H9 (cell line): ENCODE data around the gene DDX4. TPM values are rescaled to one million over a fixed set of nuclear protein-coding genes. Genes with fewer than 3 reads are reported as not detected.

ENCODE experiments used
- DNase-seq: peaks from one replicate; pipeline ENCODE4 v3.0.0-alpha.2; 2017
- H2AFZ ChIP-seq: one replicate; pipeline ENCODE4 v1.6.1; 2013; ENCODE audit warnings: mild to moderate bottlenecking, low read length, control low read depth, moderate library complexity
- H2AK5ac ChIP-seq: 2 replicates; pipeline ENCODE4 v1.6.1; 2013; ENCODE audit warnings: low read length, control low read depth, mixed read lengths; ENCODE audit not compliant: insufficient read length
- H2BK120ac ChIP-seq: one replicate; pipeline ENCODE4 v1.6.1; 2013; ENCODE audit warnings: low read depth, mild to moderate bottlenecking, low read length, control low read depth, inconsistent platforms; ENCODE audit not compliant: poor library complexity, severe bottlenecking
- H2BK12ac ChIP-seq: 2 replicates; pipeline ENCODE4 v1.6.1; 2013; ENCODE audit warnings: low read length, control low read depth, mixed read lengths, low read depth; ENCODE audit not compliant: insufficient read length
- H2BK15ac ChIP-seq: 2 replicates; pipeline ENCODE4 v1.6.1; 2013; ENCODE audit warnings: low read depth, low read length, control low read depth
- H2BK20ac ChIP-seq: one replicate; pipeline ENCODE4 v1.6.1; 2013; ENCODE audit warnings: low read depth, mild to moderate bottlenecking, low read length, control low read depth, inconsistent platforms; ENCODE audit not compliant: poor library complexity, severe bottlenecking
- H2BK5ac ChIP-seq: 2 replicates; pipeline ENCODE4 v1.6.1; 2013; ENCODE audit warnings: low read length, control low read depth, mixed read lengths; ENCODE audit not compliant: insufficient read length
- H3K14ac ChIP-seq: 2 replicates; pipeline ENCODE4 v1.6.1; 2013; ENCODE audit warnings: low read length, control low read depth; ENCODE audit not compliant: insufficient read depth
- H3K18ac ChIP-seq: 2 replicates; pipeline ENCODE4 v1.6.1; 2013; ENCODE audit warnings: low read depth, mild to moderate bottlenecking, mixed read lengths, low read length, control low read depth; ENCODE audit not compliant: insufficient read length
- H3K23ac ChIP-seq: 2 replicates; pipeline ENCODE4 v1.6.1; 2013; ENCODE audit warnings: low read length, control low read depth, mixed read lengths, low read depth; ENCODE audit not compliant: insufficient read length
- H3K23me2 ChIP-seq: 2 replicates; pipeline ENCODE4 v1.6.1; 2013; ENCODE audit warnings: low read depth, mild to moderate bottlenecking, mixed read lengths, low read length, control low read depth; ENCODE audit not compliant: insufficient read length, poor library complexity, severe bottlenecking
- H3K27ac ChIP-seq: 2 replicates; pipeline ENCODE4 v1.5.1; 2013; ENCODE audit warnings: low read length, control low read depth, mixed read lengths, low read depth; ENCODE audit not compliant: insufficient read length
- H3K27me3 ChIP-seq: 2 replicates; pipeline ENCODE4 v1.6.1; 2013; ENCODE audit warnings: low read length, control low read depth, inconsistent platforms; ENCODE audit not compliant: insufficient read depth
- H3K4ac ChIP-seq: 2 replicates; pipeline ENCODE4 v1.6.1; 2013; ENCODE audit warnings: low read depth, mild to moderate bottlenecking, control low read depth, inconsistent platforms, low read length, moderate library complexity
- H3K4me1 ChIP-seq: 2 replicates; pipeline ENCODE4 v1.6.1; 2013; ENCODE audit warnings: low read length, control low read depth, inconsistent platforms; ENCODE audit not compliant: insufficient read depth
- H3K4me2 ChIP-seq: 2 replicates; pipeline ENCODE4 v1.6.1; 2013; ENCODE audit warnings: low read length, control low read depth, mixed read lengths; ENCODE audit not compliant: insufficient read length, insufficient read depth
- H3K56ac ChIP-seq: 2 replicates; pipeline ENCODE4 v1.6.1; 2013; ENCODE audit warnings: low read depth, mild to moderate bottlenecking, mixed read lengths, low read length, control low read depth; ENCODE audit not compliant: insufficient read length
- H3K79me1 ChIP-seq: 2 replicates; pipeline ENCODE4 v1.6.1; 2013; ENCODE audit warnings: low read depth, mild to moderate bottlenecking, moderate library complexity, low read length, control low read depth, inconsistent platforms; ENCODE audit not compliant: insufficient read depth, poor library complexity, severe bottlenecking
- H3K79me2 ChIP-seq: 2 replicates; pipeline ENCODE4 v1.6.1; 2013; ENCODE audit warnings: low read length, control low read depth, inconsistent platforms; ENCODE audit not compliant: insufficient read depth
- H3K9ac ChIP-seq: 2 replicates; pipeline ENCODE4 v1.6.1; 2013; ENCODE audit warnings: low read length, control low read depth, mixed read lengths; ENCODE audit not compliant: insufficient read length; ENCODE audit errors: extremely low read depth
- H3K9me3 ChIP-seq: one replicate; pipeline ENCODE4 v1.6.1; 2013; ENCODE audit warnings: low read depth, low read length, inconsistent platforms; ENCODE audit not compliant: control insufficient read depth
- H3T11ph ChIP-seq: one replicate; pipeline ENCODE4 v1.6.1; 2013; ENCODE audit warnings: mild to moderate bottlenecking, low read length, control low read depth, inconsistent platforms
- H4K20me1 ChIP-seq: one replicate; pipeline ENCODE4 v1.6.1; 2013; ENCODE audit not compliant: control insufficient read depth, insufficient read length, insufficient read depth
- H4K5ac ChIP-seq: 2 replicates; pipeline ENCODE4 v1.6.1; 2013; ENCODE audit warnings: low read depth, mild to moderate bottlenecking, mixed read lengths, low read length, control low read depth; ENCODE audit not compliant: insufficient read length
- H4K8ac ChIP-seq: replicated peaks from 2 replicates; pipeline ENCODE4 v1.6.1; 2013; ENCODE audit warnings: low read length, control low read depth, mixed read lengths, low read depth; ENCODE audit not compliant: insufficient read length
- H4K91ac ChIP-seq: 2 replicates; pipeline ENCODE4 v1.6.1; 2013; ENCODE audit warnings: low read depth, mild to moderate bottlenecking, moderate library complexity, mixed read lengths, low read length, control low read depth; ENCODE audit not compliant: insufficient read length
- H3K27ac Mint-ChIP-seq, 3 experiments: 2 replicates in 2 of 3; 3 replicates in 1 of 3; pipeline ENCODE4 v1.8.0; 2020 to 2021; ENCODE audit warnings: mixed read lengths in 3 of 3, mild to moderate bottlenecking in 1 of 3, moderate library complexity in 1 of 3
- H3K27me3 Mint-ChIP-seq: 2 replicates; pipeline ENCODE4 v1.8.0; 2021; ENCODE audit warnings: low read depth, mild to moderate bottlenecking, moderate library complexity, mixed read lengths
- H3K36me3 Mint-ChIP-seq, 3 experiments: 2 replicates in 2 of 3; 3 replicates in 1 of 3; pipeline ENCODE4 v1.8.0; 2020 to 2021; ENCODE audit warnings: low read depth in 3 of 3, mixed read lengths in 3 of 3; ENCODE audit not compliant: insufficient read depth in 1 of 3
- H3K4me1 Mint-ChIP-seq, 2 experiments: 2 replicates each; pipeline ENCODE4 v1.8.0; 2020; ENCODE audit warnings: mixed read lengths in 2 of 2
- H3K4me3 Mint-ChIP-seq, 2 experiments: 2 replicates in 1 of 2; 3 replicates in 1 of 2; pipeline ENCODE4 v1.8.0; 2020 to 2021; ENCODE audit warnings: mild to moderate bottlenecking in 2 of 2, mixed read lengths in 2 of 2, moderate library complexity in 1 of 2
- H3K9me3 Mint-ChIP-seq, 2 experiments: 2 replicates in 1 of 2; 3 replicates in 1 of 2; pipeline ENCODE4 v1.8.0; 2020; ENCODE audit warnings: mild to moderate bottlenecking in 2 of 2, mixed read lengths in 2 of 2, moderate library complexity in 1 of 2
- WGBS: extraction: QIAGEN DNeasy Blood & Tissue Kit; methylation state at CpG from one replicate; pipeline ENCODE4 v1.1.7; 2013; ENCODE audit warnings: missing lambda C conversion rate, low lambda C conversion rate, mixed read lengths; ENCODE audit not compliant: insufficient read length; ENCODE audit errors: extremely low coverage; 5-methylcytosine and 5-hydroxymethylcytosine counted together
- total RNA-seq: library from RNA; stranded (reverse); gene quantifications from 2 replicates; pipeline ENCODE4 v1.2.1, GENCODE V29; 2021
- TF ChIP-seq, protein P1 (sequence below): fragments of 200-600 bp; sonication (generic); conservative IDR thresholded peaks from 3 replicates; pipeline ENCODE4 v1.8.0; 2021; ENCODE audit warnings: antibody characterized with exemption, mild to moderate bottlenecking

DDX4 gene
- total RNA-seq, 1 experiment from 2014 or later, result not detected

DNA sequence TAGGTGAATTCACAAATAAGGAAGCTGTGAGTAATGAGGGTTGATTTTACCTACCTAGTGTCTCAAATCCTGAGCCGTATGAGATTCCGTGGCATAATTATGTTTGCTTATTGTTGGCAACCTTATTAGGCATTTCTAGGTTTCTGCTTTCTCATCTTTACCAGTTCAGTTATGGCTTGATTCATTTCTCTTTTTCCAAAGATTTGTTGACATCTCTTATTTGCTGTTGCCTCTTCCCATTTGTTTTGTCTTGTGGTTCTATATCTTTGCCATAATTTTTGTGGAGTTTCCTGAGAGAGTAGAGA lies 113.8 kb downstream of the DDX4 start:
- no peak overlapping the region for H4K91ac ChIP-seq
- H2BK12ac ChIP-seq, result no peak overlapping the region
- H3K4me1 ChIP-seq, result no peaks in the 10 kb centered on the region
- H3K27ac ChIP-seq, result no peak overlapping the region
- no CpG with 5 or more reads among the region's 2 CpGs for WGBS
- no peaks in the 10 kb centered on the region for H3K27me3 ChIP-seq
- H3K4me2 ChIP-seq, result no peak overlapping the region
- H3K4ac ChIP-seq, result no peak overlapping the region
- no peak overlapping the region for H3K18ac ChIP-seq
- Mint-ChIP-seq H3K4me1 (peaks cover 4 to 5% of the 10 kb centered on the region in 2 experiments; a peak in 1 of 4 replicates), H3K36me3 (no peaks in the 10 kb centered on the region), H3K27ac (no peak overlapping the region), H3K4me3 (no peak overlapping the region), H3K27me3 (no peaks in the 10 kb centered on the region), H3K9me3 (no peaks in the 10 kb centered on the region; a peak in 1 of 5 replicates)
- no peak overlapping the region for H2BK120ac ChIP-seq
- no peaks in the 10 kb centered on the region for H3K23me2 ChIP-seq
- no peaks in the 10 kb centered on the region for H3K9me3 ChIP-seq
- no peak overlapping the region for H2BK15ac ChIP-seq
- H2BK20ac ChIP-seq, result no peak overlapping the region
- no peak overlapping the region for H3K14ac ChIP-seq
- H4K8ac ChIP-seq, result no peak overlapping the region
- no peak for DNase-seq
- no peak overlapping the region for H3T11ph ChIP-seq
- no peak overlapping the region for H3K23ac ChIP-seq
- no peak overlapping the region for H2AK5ac ChIP-seq
- TF ChIP-seq, protein P1, sequence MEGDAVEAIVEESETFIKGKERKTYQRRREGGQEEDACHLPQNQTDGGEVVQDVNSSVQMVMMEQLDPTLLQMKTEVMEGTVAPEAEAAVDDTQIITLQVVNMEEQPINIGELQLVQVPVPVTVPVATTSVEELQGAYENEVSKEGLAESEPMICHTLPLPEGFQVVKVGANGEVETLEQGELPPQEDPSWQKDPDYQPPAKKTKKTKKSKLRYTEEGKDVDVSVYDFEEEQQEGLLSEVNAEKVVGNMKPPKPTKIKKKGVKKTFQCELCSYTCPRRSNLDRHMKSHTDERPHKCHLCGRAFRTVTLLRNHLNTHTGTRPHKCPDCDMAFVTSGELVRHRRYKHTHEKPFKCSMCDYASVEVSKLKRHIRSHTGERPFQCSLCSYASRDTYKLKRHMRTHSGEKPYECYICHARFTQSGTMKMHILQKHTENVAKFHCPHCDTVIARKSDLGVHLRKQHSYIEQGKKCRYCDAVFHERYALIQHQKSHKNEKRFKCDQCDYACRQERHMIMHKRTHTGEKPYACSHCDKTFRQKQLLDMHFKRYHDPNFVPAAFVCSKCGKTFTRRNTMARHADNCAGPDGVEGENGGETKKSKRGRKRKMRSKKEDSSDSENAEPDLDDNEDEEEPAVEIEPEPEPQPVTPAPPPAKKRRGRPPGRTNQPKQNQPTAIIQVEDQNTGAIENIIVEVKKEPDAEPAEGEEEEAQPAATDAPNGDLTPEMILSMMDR, result no peak
- H4K5ac ChIP-seq, result no peak overlapping the region
- H2BK5ac ChIP-seq, result no peak overlapping the region
- no peak overlapping the region for H3K9ac ChIP-seq
- no peaks in the 10 kb centered on the region for H3K79me1 ChIP-seq
- H2AFZ ChIP-seq, result no peak overlapping the region
- H3K79me2 ChIP-seq, result no peaks in the 10 kb centered on the region
- no peak overlapping the region for H3K56ac ChIP-seq
- no peaks in the 10 kb centered on the region for H4K20me1 ChIP-seq
